Dedifferentiated amniotic fluid mesenchymal stem cell (primary cell): ENCODE results near the gene CADM1.

Experiments
- DNase-seq: peaks from one replicate; pipeline ENCODE4 v3.0.0-alpha.2; 2016; ENCODE audit errors: extremely low spot score

CADM1 gene

GRCh38 chr11:115515647-115516395 is 11.6 kb upstream of the CADM1 start:
- DNase-seq: no peak

DNA sequence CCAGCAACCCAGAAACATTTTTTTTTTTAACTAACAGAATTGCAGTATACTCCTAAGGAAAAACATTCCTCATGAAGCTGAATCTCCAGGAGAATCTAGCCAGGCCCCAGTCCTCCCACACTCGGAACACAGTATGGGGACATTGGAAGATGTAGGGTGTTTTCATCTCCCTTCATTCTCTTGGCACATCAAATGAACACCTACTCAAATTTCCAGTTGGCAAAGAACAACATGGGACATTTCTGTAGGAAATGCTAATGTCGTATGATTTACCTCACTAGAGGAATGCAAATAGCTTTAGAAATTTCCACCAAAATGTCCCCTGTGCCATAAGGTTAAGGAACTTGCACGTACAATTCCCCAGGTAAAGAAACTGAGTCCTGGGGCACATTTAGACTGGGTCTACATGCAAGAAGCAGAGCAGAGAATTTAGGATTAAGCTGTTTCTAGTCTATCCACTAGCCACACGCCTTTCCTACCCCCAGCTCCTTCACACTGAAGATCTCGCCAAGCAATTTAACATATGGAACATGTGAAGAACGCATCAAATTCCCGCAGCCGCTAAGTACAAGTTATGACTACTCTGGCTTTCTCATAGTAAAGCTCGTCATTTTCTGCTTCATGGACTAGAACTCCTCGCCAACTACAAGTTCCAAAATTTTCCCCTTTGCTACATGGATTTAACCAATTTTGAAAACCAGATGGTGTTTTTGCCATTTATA is 2.9 kb upstream of the CADM1 start:
- DNase-seq: no peak

GRCh38 chr11:115505175-115505574 is 960 bp upstream of the CADM1 start:
- no peak for DNase-seq

- no peak for DNase-seq
These were observed 334 bp downstream of the CADM1 start for GRCh38 chr11:115503886-115504275.

DNA sequence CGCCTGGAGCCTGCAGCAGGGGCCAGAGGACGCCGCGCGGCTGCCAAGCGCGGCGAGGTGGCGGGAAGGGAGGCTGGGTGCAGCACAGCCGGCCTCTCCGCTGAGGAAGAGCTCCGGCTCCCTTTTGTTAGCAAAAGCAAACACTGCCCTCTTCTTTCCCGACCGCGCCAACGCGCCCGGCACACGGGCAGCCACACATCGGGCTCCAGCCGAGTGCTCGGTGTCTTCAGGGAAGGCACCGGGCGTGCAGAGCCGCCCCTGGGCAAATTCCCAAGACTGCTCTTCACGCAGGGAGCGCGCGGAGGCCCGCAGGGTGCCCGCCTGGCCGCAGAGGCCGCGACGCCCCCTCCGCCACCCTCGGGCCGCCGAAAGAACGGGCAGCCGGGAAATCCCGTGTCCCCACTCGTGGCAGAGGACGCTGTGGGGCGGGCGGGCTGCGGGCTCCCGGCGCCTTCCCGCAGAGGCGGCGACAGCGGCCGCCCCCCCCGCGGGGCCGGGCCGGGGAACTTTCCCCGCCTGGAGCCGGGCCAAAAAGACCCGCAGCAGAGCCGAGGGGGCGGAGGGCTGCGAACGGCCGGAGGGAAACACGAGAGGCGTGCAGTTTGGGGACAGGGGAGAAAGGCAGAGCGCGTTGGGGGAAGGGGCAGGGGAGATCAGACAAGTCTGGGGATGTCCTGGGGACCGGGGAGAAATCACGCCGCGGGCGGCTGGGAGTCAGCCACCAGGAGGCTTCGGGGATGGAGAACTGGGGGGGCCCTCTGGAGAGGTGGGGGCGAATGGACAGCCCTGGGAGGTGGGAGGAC is 931 bp downstream of the CADM1 start:
- no peak for DNase-seq

GRCh38 chr11:115502636-115503082 is 1.6 kb downstream of the CADM1 start:
- no peak for DNase-seq

DNA sequence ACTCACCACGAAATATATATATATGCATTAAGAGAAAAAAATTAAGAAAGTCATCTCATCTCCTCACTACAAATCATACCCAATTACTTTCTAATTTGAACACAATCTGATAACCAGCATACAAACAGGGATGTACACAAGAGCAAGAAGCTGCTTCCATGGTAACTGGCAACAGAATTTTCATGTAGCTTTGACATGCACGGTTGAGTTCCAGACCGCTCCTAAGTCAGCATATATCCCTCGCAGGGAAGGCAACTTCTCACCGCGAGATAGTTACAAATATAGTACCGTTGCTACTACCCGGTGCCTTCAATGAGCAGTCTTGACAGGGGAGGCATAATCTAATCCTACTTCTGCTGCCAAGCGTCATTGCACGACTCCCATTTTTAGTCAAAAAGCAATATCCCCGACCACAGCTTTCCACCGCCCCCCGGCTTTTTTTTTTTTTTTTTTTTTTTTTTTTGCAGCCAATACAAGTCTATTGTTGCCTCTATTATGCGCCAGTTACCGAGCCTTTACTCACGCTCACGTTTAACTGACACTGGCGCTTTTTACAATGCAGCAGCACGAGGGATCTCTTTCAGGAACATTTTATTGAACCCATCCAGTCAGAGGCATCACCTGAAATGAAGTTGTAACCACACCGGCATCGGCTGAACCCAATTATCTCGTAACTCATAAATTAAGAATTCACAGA is 2.2 kb downstream of the CADM1 start:
- DNase-seq: no peak

GRCh38 chr11:115501502-115501892 is 2.7 kb downstream of the CADM1 start:
- no peak for DNase-seq

DNA sequence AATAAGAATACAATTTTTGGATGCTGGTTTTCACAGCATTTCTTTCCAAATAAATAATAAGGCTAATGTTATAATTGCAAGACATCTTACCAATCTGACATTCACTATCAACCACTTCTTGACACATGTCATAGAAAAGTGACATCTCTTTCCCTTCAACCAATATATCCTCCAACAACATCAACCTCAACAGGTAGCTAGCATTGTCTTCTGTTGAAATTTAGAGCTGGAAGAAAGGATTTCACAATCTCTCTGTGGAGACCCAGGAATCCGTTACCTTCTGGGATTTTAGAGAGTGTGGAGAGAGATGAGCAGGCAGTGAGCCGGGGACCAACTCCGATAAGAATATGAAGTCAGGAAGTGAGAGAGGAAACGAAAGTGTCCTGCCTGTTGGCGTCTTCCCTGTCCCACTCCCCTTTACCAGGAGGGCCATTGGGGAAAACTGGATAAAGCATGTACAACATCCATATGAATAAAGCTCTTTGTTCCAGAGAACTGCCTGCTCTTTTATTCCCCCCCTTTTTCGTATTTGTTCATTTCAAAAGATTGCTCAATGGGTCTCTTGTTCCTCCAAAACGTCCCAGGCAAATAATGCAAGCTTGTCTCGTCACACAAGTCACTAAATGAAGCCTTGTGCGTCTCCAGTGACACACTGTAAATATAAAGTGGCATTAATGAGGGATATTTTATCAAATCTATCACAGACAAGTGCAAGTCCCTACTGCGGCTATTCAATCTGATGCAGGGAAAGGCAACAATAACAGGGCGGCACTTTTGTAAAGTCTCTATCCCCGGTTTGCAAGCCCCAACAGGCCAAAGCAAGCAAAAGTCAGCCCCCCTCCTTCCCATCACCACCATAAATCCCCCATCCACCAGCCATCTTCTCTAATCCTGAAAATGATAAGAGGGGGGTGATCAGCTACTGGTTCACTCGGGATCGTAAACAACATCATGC is 3.4 kb downstream of the CADM1 start:
- DNase-seq: no peak

DNA sequence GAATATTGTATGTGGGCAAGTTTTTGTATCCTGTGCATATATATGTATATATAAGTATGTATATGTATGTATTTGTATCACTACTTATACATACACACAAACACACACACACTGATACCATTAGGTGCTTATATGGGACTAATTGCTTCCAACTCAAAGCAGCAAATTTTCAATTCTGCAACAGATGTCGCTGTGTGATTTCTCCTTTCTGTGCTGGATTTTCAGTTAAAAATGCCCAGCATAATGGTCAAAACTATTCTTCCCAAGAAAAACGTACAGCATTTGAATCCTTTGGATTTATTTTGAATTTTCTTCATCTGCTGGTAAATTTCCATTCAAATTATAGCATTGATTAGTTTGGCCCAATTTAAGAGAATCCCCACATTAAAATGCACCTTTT is 4.3 kb downstream of the CADM1 start:
- no peak for DNase-seq

- no peak for DNase-seq
These were observed 4.9 kb downstream of the CADM1 start for GRCh38 chr11:115499241-115499799.

DNA sequence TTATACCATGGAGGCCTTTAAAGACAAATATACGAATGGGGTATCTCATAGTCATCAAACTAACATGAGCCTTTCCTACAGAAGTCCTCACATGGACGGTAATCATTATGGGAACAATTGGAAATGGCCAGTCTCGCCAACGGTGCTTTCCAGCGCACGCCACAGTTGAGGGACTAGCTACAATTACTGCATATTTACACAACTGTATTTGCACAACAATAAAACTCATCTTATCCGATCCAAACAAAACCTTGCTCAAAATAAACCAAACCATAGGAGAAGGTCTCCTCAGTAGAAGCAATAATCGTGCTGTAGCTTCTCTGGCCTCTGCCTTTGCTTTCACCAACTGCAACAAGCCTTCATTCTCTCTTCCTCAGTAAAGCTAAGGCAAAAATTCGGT is 5.9 kb downstream of the CADM1 start:
- no peak for DNase-seq

DNA sequence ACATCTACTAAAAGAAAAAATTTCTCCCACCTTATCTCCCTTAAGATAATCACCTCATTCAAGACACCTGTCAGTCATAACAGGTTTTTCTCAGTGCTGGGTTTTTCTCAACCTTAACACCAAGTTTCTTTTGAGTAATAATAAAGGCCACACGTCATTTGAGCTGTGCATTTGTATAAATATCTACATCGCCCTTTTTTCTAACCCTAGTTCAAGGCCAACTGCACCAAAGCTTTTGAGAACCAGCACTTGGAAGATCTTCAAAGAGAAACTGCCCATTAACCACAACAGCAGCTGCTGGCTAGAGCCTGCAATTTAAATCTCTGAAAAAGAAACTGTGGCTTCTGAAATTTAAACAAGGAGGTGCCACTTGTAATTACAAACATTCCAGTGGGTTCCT is 6.9 kb downstream of the CADM1 start:
- DNase-seq: no peak

GRCh38 chr11:115496892-115497291 is 7.3 kb downstream of the CADM1 start:
- DNase-seq: no peak

DNA sequence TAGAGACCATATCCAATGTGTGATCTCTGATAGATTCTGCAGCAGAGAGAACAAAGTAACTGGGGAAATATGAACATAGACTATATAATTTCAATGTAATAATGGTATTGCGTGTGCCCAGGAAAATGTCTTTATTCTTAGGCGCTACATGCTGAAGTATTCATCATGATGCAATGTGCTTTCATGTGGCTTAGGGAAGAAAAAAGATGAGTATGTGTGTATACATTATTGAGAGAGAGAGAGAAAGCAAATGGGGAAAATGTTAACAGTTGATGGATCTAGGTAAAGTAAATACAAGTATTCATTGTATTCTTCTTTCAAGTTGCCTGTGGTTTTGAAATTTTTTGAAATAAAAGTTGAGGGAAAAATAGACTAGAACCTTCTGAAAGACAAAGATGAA is 10.3 kb downstream of the CADM1 start:
- DNase-seq: no peak

DNA sequence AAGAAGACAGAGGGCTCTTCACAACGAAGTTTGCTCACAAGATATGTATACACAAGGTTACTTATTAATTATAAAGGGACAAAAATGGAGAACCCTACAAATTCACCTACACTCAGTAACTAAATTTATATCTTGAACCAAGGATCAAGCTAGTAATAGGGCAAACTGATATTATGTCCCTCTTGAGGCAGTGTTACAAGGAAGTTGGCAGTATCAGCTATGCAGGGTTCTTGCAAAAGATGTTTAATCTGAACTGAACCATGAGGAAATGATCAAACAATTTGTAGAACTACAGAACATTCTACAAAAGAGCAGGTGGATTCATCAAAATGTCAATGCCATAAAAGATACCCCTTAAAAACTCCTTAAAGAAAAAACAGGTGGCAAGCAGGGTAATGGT is 10.7 kb downstream of the CADM1 start:
- no peak for DNase-seq

- DNase-seq: no peak
These were observed 14.7 kb downstream of the CADM1 start for GRCh38 chr11:115489466-115489865.

DNA sequence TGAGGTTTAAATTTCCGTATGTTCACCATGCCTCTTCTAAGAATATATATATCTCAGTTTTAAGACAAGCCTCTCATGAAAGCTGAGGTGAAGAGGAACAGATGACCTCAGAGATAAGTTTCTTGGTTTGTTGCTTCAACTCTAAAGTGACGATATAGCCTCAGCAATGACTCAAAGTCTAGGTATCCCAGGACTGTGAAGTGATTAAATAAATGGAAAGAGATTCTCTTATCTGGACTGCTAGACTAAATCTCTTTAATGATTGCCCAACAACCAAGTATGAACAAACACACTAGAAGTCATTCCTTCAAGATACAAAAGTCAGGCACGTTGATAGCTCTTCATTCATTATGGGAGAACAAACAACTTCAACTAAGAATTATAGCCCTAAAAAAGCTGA is 15.3 kb downstream of the CADM1 start:
- no peak for DNase-seq

DNA sequence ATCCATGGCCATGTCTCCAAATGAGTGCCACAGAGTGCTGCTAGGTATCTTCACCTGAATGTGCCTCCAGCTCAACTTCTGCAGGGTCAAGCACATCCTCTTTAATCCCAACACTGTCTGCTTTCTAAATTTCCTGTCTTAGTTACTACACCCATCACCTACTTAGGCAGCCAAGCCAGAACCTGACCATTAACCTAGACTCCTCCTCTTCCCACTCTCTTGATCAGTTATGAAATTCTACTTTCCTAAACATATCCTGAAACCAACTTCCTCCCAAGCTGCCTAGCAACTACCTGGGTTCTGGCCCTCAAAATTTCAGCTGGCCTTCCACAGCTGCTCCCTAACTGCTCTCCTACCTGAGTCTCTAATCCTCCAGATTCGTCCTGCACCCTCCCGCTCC is 22.7 kb downstream of the CADM1 start:
- no peak for DNase-seq

GRCh38 chr11:115480611-115481010 is 23.6 kb downstream of the CADM1 start:
- no peak for DNase-seq

DNA sequence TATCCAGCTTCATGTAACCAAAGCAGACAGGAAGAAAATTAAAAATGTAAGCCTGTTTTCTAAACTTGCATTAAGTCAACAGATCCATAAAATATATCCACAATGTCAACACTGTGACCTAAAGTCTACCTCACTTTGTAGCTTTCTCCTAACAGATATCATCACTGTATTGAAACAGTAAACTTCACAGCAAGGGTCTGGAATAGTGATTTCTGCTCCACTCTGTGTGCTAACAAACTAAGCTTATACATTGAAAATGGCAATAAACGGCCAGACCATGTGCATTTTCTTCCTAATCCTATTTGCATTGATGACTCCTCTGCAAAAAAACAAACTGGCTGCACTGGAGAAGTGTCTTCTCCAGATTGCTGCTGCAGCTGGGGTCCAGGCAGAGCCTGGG is 26.8 kb downstream of the CADM1 start:
- no peak for DNase-seq
